HG03175 (cell line): Measurements from ENCODE around the gene PALLD.
"Not testable (repeated sequence)": the region's sequence is repeated elsewhere in the genome, so short reads cannot be mapped to it uniquely, and the experiment has no call there.

Source experiments
- ATAC-seq: cut with Tn5 transposase; IDR thresholded peaks from one replicate; pipeline ENCODE4 v1.9.1; 2021; ENCODE audit warnings: mild to moderate bottlenecking, moderate library complexity; ENCODE audit not compliant: unreplicated experiment

PALLD gene

DNA sequence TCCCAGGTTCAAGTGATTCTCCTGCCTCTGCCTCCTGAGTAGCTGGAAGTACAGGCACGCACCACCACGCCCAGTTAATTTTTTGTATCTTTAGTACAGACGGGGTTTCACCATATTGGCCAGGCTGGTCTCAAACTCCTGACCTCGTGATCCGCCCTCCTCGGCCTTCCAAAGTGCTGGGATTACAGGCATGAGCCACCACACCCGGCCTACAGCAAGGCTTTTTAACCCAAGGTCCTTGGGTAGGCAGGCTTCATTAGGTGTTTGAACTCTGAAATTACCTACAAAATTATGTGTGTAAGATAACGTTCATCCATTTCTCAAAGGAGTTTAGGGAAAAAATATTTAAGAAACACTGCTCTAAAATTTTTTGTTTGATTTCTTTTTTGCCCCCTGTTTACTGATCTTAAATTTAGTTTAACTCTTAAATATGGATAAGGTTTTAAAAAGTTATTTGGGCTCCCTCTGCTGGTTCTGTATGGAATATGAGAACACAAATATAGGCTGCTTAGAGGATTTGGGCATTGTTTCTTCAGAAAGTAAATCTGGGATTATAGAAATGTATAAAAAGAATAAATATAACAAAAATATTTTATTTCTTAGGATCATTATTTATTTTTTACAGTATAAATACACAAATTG, 420.4 kb downstream of the PALLD start:
- no peak for ATAC-seq

DNA sequence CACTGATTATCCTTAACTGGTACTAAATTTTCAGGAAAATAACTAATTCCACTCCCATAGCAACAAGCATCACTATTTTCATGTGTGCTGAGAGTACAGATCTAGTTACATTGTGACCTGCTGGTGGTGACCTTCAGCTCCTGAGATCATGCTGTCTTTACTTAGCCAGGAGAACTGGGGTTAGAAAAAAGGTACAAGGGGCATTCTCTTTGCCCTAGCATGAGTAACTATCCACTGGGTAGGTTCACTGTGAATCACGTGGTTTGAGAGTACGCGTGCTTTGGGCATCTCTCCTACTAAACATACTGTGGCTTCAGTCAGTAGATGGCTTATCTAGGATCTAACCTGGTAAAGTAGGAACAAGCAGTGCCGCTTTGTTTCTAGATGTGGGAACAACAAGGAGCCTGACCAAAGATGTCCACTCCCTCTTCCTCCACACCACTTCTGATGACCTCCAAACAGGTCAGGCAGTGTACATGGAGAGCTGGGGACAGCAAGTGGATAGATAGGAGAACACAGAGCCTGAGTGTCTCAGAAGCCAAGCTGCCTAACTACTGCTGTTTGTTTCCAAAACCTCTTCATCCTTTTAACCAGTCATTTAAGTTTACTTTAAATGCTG, 423.0 kb downstream of the PALLD start:
- ATAC-seq = no peak

DNA sequence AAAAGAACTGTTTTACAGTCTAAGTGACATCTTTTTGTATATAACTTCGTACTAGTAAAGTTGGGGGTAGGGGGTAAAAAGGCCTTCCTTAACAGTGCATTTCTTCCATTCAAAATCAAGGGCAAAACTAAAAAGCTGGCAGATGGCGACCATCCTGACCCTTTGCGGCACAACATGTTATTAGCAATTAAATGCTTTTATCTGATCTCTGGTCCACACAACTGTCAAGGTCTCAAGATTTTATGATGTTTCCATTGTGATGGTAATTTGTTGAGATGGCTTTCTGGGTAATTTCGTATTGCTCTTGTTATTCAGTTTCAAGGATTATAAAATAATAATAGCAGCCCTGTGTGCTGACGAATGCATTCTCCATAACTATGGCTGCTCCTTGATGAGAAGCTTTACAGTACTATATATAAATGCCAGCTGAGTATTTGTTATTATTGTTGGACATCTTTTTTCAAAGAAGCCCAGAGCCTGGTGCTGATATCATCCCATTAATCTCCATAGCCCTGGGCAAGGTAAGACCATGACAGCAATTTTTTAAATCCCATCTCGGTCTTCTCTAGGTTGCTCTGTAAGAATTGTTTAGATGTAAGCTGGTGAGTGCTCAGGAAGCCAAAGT, 423.7 kb downstream of the PALLD start:
- ATAC-seq = no peak

DNA sequence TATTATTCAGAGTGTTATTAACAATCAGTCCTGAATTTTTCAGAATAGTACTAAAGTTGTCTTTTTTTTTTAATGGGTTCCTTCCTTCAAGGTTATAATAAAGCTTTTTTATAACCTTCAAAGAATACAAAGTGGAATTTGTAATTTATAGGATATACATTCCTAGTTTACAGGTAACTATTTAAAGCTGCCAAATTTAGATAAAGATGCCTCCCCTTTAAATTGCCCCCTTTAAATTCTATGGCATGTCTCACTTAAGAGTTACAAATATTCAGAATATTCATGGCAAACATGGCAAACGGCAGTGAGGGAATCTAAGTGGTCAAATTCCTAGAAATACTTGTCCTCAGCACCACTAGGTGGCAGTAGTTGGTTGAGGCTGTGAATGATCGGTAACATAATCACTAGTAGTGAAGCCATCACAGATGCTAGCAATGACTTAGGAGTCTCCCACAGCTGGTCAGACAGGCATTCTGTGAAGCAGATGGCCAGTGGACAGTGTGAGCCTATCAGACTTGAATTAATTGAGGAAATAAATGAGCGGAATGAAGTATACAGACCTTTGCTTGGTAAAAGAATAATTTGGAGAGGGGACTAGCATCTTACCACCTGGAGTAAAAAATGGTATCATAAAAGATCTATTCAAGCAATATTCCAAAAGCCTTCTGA, 426.8 kb downstream of the PALLD start:
- peak; percentile 68 for ATAC-seq

DNA sequence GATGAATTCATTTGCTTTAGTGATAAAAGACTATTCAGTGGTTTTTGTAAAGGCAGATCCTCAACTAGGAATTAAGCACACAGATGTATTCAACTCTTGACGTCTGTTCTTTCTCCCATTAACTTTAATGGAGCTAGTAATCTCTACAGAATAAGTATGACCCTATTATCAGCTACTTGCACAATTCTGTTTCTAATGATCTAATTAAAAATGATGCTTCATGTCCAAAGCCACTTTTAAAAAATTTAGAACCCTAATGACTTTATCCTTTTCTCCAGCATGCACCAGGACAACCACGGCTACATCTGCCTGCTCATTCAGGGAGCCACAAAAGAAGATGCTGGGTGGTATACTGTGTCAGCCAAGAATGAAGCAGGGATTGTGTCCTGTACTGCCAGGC, 427.8 kb downstream of the PALLD start:
- ATAC-seq = no peak

DNA sequence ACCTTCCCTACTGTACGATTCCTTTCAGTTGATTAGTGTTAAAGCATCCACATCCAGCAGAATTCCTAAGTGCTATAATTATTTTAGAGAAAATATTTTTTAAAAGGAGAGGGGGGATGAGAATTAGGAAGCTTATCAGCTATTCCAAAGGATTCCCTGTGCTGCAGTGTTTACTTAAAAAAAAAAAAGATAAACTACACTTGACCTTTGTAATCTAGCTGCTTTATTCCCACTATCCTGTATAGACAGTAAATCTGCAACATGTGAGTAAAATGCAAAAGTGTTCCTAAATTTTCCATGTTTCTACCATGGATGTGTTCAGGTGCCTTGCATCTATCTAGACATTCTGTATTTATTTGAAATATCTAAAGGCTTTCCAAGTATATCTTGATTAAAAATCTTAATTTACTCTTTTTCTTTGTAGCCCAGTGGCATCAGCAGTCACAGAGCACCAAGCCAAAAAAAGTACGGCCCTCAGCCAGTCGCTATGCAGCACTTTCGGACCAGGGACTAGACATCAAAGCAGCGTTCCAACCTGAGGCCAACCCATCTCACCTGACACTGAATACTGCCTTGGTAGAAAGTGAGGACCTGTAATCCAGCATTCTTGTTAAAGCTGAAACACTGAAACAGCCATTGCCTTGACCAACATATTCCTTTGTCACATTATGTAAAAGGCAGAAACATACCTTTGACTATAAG, 429.1 kb downstream of the PALLD start:
- no peak for ATAC-seq

DNA sequence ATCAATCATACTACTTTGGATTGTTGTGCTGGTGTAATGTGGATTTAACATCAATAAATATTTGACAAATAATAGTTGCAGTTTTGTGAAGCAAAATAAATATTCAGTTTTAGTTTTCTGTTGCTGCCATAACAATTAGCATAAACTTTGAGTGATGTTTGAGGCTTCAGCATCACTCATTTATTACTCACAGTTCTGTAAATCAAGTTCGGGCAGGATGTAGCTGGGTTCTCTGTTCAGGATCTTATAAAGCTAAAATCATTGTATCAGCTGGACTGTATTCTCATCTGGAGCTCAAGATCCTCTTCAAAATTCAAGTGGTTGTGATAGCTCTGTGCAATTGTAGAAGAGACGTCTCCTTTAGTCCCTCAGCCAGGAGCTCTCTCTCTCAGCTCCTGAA, 431.5 kb downstream of the PALLD start:
- no peak for ATAC-seq

DNA sequence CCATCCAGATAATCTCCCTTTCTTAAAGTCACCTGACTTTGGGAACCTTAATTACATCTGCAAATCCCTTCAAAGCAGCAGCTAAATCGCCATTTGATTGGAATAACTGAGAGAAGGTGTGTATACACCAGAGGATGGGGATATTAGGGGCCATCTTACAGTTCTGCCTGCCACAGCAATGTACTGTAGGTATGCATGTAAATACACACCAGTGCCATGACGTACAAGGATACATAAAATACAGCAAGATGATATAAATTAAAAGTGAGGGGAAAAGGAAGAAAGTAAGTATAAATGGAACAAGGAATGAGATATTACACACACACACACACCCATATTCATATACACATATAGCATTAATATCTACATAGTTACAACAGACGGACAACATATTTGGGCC, 432.0 kb downstream of the PALLD start:
- no peak for ATAC-seq

DNA sequence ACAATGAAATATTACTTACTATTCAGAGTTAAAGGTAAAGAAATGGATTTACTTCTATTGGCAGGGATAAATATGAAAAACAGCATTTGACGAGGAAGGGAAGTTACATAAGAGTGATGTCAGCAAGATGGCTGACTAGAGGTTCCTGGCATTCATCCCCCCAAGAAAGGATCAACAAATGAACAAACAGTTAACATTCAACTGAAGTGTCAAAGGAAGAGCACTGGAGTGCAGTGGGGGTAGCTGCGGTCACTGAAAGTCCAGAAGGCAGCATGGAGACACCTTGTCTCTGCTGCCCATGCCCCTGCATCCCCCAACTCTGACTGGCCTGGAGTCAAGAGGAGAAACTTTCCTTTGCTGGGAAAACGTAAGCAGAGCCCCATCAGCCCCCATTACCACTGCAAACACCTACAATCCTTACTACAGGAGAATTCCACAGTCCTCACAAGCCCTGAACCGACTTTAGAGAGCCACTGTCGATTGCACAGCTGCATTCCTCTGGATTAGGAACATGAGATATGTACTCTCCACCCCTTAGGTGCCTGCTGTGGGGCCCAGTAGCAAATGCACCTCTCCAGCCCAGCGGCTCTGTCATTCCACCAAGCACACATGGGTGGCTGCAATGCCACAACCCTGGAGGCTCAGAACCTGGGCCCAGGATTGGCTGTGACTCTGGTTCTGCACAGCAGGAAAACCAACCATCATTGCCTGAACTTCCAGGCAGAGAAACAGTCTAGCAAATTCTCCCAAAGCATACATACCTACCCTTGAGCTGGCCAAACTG, 433.8 kb downstream of the PALLD start:
- no peak for ATAC-seq

DNA sequence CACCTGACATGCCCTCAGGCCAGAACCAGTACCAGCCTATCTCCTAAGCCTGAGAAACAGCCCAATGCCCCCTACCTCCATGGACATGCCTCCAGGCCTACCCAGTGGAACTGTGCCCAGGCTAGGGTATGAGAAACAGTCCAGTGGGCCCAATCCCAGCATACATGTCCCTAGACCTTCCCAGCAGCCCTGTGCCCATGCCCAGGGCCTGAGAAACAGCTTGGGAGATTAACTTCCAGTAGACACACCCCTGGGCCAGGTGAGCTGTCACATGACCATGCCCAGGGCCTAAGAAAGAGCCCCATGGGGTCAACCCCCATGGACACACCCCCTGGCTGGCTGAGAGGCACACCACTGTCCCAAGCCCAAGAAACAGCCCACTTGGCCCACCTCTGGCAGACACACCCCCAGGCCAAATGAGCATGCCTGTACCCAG, 434.4 kb downstream of the PALLD start:
- no peak for ATAC-seq

DNA sequence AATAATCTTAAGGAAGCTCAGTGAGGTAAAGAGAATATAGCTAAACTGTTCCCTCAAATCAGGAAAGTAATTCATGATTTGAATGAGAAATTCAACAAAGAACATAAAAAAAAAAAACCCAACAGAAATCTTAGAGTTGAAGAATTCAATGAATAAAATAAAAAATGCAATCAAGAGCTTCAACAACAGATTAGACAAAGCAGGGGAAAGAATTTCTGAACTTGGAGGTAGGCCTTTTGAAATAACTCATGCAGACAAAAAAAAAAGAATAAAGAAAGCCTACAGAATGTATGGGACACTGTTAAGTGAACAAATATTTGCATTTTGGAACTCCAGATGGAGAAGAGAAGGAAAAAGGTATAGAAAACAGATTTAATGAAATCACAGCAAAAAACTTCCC, 435.3 kb downstream of the PALLD start:
- ATAC-seq = no peak

DNA sequence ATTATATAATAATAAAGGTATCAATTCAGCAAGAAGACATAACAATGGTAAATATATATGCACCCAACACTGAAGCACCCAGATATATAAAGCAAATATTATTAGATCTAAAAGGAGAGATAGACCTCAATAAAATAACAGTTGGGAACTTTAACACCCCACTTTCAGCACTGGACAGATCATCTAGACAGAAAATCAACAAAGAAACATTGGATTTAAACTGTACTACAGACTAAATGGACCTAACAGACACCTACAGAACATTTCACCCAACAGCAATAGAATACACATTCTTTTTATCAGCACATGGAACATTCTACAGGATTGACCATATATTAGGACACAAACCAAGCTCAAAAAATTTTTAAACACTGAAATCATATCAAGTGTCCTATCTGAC, 436.6 kb downstream of the PALLD start:
- ATAC-seq = no peak

DNA sequence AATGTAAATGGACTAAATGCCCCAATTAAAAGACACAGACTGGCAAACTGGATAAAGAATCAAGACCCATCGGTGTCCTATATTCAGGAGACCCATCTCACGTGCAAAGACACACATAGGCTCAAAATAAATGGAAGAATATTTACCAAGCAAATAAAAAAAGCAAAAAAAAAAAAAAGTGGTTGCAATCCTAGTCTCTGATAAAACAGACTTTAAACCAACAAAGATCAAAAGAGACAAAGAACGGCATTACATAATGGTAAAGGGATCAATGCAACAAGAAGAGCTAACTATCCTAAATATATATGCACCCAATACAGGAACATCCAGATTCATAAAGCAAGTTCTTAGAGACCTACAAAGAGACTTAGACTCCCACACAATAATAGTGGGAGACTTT, 440.6 kb downstream of the PALLD start:
- ATAC-seq = not testable (repeated sequence)

DNA sequence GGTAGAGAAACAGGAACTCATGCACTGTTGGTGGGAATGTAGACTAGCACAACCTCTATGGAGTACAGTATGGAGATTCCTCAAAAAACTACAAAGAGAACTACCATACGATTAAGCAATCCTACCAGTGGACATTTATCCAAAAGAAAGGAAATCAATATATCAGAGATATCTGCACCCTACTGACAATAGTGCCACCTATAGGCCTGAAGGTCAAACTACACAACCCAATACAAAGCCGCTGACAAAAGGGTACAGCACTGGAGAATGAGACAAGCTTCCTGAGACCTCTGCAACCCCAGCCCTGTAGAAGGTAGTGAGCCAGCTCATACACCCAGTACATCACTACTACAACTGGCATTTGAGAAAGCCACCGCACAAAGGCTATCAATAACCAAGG, 446.1 kb downstream of the PALLD start:
- no peak for ATAC-seq

DNA sequence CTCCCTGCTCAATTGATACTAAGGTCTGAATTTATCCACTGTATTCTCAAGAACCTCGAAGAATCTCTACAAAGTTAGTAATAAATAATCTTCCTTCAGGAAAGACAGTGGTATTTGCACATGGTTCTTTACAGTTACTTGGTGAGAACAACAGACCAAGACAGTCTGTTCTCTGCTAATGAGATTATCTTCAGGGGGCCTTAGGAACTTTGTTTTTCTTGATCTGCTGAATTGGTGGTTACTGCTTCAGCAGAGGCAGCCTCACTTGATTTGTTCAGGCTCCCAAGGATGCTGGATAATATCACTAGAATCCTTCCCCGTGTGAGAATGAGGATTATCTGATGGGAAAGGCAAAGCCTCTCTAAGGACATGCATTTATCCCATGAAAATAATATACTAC, 448.4 kb downstream of the PALLD start:
- ATAC-seq = no peak

DNA sequence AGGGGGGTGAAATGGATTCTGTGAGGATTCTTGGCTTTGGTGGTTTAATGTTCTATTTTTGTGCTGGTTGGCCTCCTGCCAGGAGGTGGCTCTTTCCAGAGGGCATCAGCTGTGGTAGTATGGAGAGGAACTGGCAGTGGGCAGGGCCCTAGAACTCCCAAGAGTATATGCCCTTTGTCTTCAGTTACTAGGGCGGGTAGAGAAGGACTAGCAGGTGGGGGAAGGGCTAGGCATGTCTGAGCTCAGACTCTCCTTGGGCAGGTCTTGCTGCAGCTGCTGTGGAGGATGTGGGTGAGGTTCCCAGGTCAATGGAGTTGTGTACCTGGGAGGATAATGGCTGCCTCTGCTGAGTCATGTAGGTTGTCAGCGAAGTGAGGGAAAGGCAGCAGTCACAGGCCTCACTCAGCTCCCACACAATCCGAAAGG, 456.0 kb downstream of the PALLD start:
- not testable (repeated sequence) for ATAC-seq

DNA sequence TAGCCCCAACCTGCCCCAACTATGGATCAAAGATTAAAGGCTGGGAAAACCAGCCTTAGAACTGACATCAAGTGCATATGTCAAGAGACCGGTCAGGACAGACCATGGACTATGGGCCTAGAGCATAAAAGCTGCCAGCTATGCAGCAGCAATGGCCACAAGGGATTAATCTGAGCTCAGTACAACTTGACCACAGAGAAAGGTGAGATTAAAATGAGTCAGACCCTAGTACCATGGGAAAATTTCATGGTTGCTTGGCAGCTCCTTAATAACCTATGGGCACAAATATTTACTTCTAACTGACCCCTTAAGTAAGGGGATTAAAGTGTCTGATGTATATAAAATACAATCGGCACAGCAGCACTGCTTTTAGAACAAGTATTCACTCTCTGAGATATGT, 458.8 kb downstream of the PALLD start:
- no peak for ATAC-seq

DNA sequence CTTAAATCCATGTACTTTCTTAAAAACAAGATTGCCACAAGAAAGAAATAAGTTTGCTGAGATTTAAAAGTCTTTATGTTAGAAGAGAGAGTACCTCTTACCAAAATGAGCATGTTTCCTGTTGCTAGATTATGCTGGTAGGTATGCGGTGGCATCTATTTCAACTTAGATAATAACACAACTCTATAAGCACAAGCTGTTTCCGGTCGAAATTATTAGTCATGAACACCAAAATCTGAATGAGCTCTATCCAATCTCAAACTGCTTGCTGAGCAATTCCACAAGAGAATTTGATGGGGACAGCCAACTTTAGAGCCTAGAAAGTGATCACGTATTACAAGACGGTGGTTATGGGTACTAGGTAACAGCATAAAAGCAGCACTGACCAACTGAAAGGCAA, 463.9 kb downstream of the PALLD start:
- no peak for ATAC-seq

DNA sequence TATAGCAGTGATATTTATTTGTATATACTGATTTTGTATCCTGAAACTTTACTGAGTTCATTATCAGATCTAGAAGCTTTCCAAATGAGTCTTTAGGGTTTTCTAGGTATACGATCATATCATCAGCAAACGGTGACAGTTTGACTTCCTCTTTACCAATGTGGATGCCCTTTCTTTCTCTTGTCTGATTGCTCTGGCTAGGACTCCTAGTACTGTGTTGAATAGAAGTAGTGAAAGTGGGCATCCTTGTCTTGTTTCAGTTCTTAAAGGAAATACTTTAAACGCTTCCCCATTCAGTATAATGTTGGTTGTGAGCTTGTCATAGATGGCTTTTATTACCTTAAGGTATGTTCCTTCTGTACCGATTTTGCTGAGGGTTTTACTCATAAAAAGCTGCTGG, 475.7 kb downstream of the PALLD start:
- no peak for ATAC-seq
